Skeletal muscle tissue (tissue), 4 donors: ENCODE results near the gene USP35. TPM values are rescaled to one million over a fixed set of nuclear protein-coding genes. Genes with fewer than 3 reads are reported as not detected.

Source experiments
- H3K27ac ChIP-seq: one replicate; pipeline ENCODE4 v1.7.0; 2013; ENCODE audit warnings: mild to moderate bottlenecking, low read depth, low read length, inconsistent platforms
- H3K27me3 ChIP-seq, 3 donors: one replicate each; pipeline ENCODE4 v1.7.0; 2013; ENCODE audit warnings: low read length in 3 of 3; ENCODE audit not compliant: control insufficient read depth in 3 of 3, insufficient read depth in 3 of 3
- H3K36me3 ChIP-seq, 3 donors: one replicate each; pipeline ENCODE4 v1.7.0; 2013; ENCODE audit warnings: low read length in 3 of 3; ENCODE audit not compliant: control insufficient read depth in 3 of 3, insufficient read depth in 3 of 3
- H3K4me1 ChIP-seq, 3 donors: one replicate each; pipeline ENCODE4 v1.7.0; 2013; ENCODE audit warnings: low read length in 3 of 3, mild to moderate bottlenecking in 3 of 3; ENCODE audit not compliant: control insufficient read depth in 3 of 3, insufficient read depth in 3 of 3
- H3K4me3 ChIP-seq, 3 donors: one replicate each; pipeline ENCODE4 v1.7.0; 2013; ENCODE audit warnings: low read length in 3 of 3
- H3K9ac ChIP-seq, 3 donors: one replicate each; pipeline ENCODE4 v1.7.0; 2013; ENCODE audit warnings: low read length in 3 of 3, mild to moderate bottlenecking in 3 of 3, moderate library complexity in 2 of 3, low read depth in 1 of 3
- H3K9me3 ChIP-seq, 3 donors: one replicate each; pipeline ENCODE4 v1.7.0; 2013; ENCODE audit warnings: low read length in 3 of 3; ENCODE audit not compliant: control insufficient read depth in 3 of 3
- total RNA-seq: library from RNA; depleted of rRNA; stranded (reverse); fragments of >200 nt; gene quantifications from one replicate; pipeline ENCODE4 v1.2.3, GENCODE V29; 2014
- donor health status: Osteomylitis.

The USP35 gene
- total RNA-seq, 1 donor from 2014 or later: 4.7 TPM

DNA sequence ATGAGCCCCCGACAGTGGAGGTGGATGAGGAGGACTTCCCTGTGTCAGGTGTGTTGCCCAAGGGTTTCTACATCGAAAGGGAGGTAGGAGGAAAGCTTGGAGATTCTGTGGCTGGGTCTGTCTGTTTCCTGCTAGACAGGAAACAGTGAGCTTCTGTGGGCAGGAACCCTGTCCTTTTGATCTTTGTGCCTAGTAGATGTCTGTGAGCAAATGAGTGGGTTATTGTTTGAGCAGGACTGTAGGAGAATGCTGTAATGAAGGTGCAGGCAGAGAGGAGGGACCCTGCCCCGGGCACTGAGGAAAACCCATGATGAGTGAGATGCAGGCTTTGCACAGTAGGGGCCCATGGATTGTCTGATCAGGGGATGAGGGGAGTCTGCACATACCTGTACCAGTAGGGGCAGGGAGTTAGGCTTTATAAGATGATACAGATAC lies 14.0 kb downstream of the USP35 start:
- Histone ChIP-seq H3K36me3 (peaks cover 19 to 48% (median 20%) of the 10 kb centered on the region in 3 donors), H3K9me3 (no peaks in the 10 kb centered on the region), H3K4me1 (peaks cover 0 to 14% (median 5%) of the 10 kb centered on the region in 3 donors), H3K4me3 (no peak overlapping the region), H3K27ac (no peak overlapping the region), H3K27me3 (no peaks in the 10 kb centered on the region), H3K9ac (no peak overlapping the region)

DNA sequence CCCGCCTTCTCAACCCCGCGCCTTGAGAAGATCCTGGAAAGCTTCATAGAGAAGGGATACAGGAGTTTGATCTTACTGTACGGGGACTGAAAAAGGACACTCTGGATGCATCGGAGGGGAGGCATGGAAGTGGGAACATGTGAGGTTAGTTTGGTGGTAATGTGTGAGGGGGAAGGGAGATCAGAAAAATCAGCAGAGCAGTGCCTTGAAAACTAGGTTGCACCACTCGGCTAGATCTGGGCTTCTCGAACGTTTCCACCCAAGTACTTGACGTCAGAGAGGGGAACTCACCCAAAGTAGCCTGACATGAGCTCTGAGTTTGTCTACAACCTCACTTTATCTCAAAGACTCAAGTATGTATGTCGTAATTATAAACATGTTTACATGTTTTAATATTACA lies 14.5 kb downstream of the USP35 start:
- Histone ChIP-seq H3K9me3 (no peaks in the 10 kb centered on the region), H3K4me3 (no peak overlapping the region), H3K27ac (no peak overlapping the region), H3K9ac (no peak overlapping the region), H3K4me1 (peaks cover 0 to 19% (median 10%) of the 10 kb centered on the region in 3 donors), H3K36me3 (peaks cover 19 to 46% (median 21%) of the 10 kb centered on the region in 3 donors), H3K27me3 (no peaks in the 10 kb centered on the region)

DNA sequence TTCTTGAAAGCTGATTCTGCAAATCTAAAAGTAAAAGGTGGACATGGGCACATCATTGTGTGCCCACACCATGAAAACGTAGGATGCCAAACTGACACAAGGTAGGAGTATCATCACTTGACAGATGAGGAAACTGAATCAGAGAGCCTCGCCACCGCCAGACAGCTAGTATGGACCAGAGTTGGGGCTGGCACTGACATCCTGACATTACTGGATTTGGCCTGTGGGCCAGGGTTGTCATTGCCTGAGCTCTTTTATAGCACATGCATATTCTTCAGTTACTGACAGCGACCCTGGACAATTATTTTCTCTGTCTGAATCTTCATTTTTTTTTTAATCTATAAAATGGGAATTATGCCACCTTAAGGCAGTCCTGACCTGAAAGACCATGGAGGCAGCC lies 16.5 kb downstream of the USP35 start:
- peaks cover 0 to 27% (median 14%) of the 10 kb centered on the region in 3 donors for H3K4me1 ChIP-seq
- H3K4me3 ChIP-seq: no peak overlapping the region
- H3K27ac ChIP-seq: no peak overlapping the region
- H3K9ac ChIP-seq: no peak overlapping the region
- H3K27me3 ChIP-seq: no peaks in the 10 kb centered on the region
- no peaks in the 10 kb centered on the region for H3K9me3 ChIP-seq
- H3K36me3 ChIP-seq: peaks cover 25 to 53% (median 26%) of the 10 kb centered on the region in 3 donors

DNA sequence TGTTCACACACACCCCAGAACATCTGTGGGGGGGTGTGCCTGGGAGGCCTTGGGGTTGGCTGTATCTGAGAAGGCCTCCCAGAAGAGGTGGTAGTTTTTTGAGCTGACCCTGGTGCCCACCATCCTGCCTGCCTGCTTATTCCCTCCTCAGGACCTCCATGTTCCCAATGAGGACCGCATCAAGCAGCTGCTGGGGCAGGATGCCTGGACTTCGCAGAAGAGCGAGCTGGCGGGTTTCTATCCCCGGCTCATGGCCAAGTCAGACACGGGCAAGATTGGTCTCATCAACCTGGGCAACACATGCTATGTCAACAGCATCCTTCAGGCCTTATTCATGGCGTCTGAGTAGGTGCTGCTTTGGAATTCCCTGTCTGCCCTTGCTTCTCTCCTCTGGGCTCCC lies 17.0 kb downstream of the USP35 start:
- Histone ChIP-seq H3K27me3 (no peaks in the 10 kb centered on the region), H3K27ac (no peak overlapping the region), H3K9ac (no peak overlapping the region), H3K4me3 (no peak overlapping the region), H3K4me1 (peaks cover 0 to 24% (median 14%) of the 10 kb centered on the region in 3 donors), H3K9me3 (no peaks in the 10 kb centered on the region), H3K36me3 (peaks cover 21 to 55% (median 28%) of the 10 kb centered on the region in 3 donors)

DNA sequence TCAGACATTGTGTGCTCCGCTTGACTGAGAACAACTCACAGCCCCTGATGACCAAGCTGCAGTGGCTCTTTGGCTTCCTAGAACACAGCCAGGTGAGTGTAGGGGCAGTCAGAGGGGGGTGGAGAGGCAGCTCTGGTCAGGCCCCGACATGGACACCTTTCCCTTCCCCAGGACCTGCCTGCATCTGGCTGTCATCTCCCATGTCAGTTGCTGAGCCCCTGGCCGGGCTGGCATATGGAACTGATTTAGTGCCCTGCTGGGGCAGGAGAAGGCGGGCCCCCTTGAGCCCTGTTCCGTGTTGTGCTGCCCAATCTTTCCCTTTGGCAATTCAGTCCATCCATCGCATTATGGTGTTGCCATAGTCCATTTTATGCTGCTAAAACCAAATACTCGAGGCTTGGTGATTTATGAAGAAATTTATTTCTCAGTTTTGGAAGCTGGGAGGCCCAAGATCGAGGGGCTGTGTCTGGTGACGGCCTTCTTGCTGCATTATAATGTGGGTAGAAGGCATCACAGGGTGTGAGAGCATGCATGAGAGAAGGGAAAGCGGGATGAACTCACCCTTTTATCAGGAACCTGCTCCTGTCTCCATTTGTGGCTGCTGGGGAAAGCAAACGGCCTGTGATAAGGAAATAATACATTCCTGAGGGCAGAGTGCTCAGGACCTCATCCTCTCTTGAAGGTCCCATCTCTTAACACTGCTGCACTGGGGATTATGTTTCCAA lies 19.0 kb downstream of the USP35 start:
- H3K36me3 ChIP-seq: peaks cover 18 to 49% (median 19%) of the 10 kb centered on the region in 3 donors
- H3K27me3 ChIP-seq: no peaks in the 10 kb centered on the region
- H3K4me1 ChIP-seq: peaks cover 0 to 17% (median 14%) of the 10 kb centered on the region in 3 donors
- no peaks in the 10 kb centered on the region for H3K9me3 ChIP-seq
- H3K4me3 ChIP-seq: no peak overlapping the region
- H3K27ac ChIP-seq: peak overlapping the region; percentile 2
- no peak overlapping the region for H3K9ac ChIP-seq

DNA sequence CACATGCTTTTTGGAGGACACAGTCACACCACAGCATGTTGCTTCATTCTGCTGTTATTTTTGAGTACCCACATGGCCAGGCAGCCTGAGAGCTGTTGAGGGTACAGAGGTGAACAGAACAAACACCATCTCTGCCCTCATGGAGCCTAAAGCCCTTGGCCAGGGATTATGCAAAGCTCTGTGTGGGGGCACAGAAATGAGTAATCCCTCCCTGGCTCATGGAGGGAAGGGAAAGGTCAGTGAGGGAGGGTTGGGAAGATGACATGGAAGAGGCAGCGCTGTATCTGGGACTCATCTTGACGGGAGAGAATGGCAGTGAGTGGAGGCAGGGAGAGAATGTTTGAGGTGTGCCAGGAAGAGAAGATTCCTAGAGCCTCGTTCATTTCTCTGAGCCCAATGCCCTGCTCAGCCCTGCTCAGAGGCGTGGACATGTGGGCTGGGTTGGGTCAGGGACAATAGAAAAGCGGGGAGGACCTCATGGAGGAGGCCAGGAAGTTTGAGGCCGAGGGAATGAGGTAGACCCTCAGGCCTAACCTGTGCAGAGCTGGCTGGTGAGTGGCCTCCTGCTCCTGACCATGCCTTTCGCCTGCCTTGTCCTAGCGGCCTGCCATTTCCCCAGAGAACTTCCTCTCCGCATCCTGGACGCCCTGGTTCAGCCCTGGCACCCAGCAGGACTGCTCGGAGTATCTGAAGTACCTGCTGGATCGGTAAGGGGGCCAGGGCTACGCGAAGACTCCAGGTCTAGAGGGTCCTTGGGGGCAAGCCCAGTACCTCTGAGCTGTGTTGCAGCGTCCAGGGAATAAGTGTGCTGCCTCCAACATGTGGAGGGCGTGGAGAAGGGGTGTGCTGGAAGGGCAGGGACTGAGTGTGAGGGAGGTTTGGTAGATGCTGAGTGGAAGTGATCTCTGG lies 19.8 kb downstream of the USP35 start:
- Histone ChIP-seq H3K27me3 (no peaks in the 10 kb centered on the region), H3K9me3 (no peaks in the 10 kb centered on the region), H3K27ac (no peak overlapping the region), H3K9ac (no peak overlapping the region), H3K4me1 (peaks cover 0 to 19% (median 14%) of the 10 kb centered on the region in 3 donors), H3K4me3 (no peak overlapping the region), H3K36me3 (peaks cover 15 to 43% (median 19%) of the 10 kb centered on the region in 3 donors)

DNA sequence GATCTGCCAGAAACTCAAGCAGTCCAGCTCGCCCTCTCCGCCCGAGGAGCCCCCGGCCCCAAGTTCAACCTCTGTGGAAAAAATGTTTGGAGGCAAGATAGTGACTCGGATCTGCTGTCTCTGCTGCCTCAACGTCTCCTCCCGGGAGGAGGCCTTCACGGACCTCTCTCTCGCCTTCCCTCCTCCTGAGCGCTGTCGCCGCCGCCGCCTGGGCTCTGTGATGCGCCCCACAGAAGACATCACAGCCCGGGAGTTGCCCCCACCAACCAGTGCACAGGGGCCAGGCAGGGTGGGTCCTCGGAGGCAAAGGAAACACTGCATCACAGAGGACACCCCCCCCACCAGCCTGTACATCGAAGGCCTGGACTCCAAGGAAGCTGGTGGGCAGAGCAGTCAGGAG lies 20.8 kb downstream of the USP35 start:
- Histone ChIP-seq H3K4me1 (peaks cover 0 to 19% (median 14%) of the 10 kb centered on the region in 3 donors), H3K4me3 (no peak overlapping the region), H3K27me3 (no peaks in the 10 kb centered on the region), H3K9ac (no peak overlapping the region), H3K27ac (no peak overlapping the region), H3K36me3 (peaks cover 18 to 41% (median 19%) of the 10 kb centered on the region in 3 donors), H3K9me3 (no peaks in the 10 kb centered on the region)

DNA sequence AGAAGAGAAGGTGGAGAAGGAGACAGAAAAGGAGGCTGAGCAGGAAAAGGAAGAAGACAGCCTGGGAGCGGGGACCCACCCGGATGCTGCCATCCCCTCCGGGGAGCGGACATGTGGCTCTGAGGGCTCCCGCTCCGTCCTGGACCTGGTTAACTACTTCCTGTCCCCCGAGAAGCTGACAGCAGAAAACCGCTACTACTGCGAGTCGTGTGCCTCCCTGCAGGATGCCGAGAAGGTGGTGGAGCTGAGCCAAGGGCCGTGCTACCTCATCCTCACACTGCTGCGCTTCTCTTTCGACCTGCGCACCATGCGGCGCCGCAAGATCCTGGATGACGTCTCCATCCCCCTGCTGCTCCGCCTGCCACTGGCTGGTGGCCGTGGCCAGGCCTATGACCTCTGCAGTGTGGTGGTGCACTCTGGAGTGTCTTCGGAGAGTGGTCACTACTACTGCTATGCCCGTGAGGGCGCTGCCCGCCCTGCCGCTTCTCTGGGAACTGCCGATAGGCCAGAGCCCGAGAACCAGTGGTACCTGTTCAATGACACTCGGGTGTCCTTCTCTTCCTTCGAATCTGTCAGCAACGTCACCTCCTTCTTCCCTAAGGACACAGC lies 21.4 kb downstream of the USP35 start:
- H3K4me1 ChIP-seq: peaks cover 0 to 19% (median 14%) of the 10 kb centered on the region in 3 donors
- no peak overlapping the region for H3K4me3 ChIP-seq
- H3K9ac ChIP-seq: no peak overlapping the region
- H3K27ac ChIP-seq: no peak overlapping the region
- no peaks in the 10 kb centered on the region for H3K27me3 ChIP-seq
- H3K36me3 ChIP-seq: peaks cover 17 to 44% (median 24%) of the 10 kb centered on the region in 3 donors
- no peaks in the 10 kb centered on the region for H3K9me3 ChIP-seq

DNA sequence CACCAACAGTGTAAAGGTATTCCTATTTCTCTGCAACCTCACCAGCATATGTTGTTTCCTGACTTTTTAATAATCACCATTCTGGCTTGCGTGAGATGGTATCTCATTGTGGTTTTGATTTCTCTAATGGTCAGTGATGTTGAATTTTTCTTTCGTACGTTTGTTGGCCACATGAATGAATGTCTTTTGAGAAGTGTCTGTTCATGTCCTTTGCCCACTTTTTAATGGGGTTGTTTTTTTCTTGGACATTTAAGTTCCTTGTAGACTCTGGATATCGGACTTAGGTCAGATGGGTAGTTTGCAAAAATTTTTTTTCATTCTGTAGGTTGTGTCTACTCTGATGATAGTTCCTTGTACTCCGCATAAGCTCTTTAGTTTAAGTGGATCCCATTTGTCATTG lies 22.8 kb downstream of the USP35 start:
- no peak overlapping the region for H3K9ac ChIP-seq
- H3K27me3 ChIP-seq: no peaks in the 10 kb centered on the region
- H3K4me1 ChIP-seq: peaks cover 0 to 19% (median 14%) of the 10 kb centered on the region in 3 donors
- H3K36me3 ChIP-seq: peaks cover 11 to 37% (median 30%) of the 10 kb centered on the region in 3 donors
- H3K27ac ChIP-seq: no peak overlapping the region
- H3K4me3 ChIP-seq: no peak overlapping the region
- no peaks in the 10 kb centered on the region for H3K9me3 ChIP-seq
